Measurements from ENCODE around the gene SIPA1L3.

Gene SIPA1L3

DNA sequence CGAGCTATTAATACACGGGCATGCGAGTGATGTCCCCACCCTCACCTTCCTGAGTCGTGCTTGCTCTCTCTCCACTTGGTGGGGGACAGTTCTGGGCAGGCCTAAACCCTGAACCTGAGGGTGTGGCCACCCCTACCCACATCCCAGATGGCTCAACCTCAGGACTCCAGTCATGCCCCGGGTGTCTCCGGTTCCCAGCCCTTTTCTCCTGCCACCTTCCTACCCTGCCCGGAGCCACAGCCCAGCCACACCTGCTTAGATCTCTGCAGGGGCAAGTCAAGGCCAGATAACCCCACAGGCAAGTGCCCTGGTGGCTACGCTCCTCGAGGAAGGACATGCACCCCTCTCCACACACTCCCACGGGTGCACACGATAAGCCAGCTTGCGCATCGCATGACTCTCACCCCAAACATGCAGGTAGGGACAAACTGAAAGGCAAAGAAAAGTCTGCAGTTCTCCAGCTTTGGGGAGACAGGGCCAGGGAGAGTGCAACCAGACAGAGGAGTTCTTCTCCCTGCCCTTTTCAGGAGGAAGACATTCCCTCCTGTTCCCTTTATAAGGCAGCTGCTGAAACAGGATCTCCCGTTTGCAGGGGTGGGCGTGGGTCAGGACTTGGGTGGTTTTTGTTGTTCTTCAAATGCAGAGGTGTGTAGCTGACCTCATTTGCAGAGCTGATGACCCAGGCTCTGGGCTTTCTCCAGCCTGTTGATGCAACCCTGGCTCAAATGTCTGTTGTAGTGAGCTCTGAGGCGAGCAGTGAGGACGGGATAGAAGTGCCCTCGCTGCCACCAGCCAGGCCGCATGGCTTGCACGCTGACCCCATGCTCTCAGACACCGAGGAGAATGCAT, 228.4 kb downstream of the SIPA1L3 start:
- H3K79me1 ChIP-seq (ENCODE audit: low read length), result no peaks in the 10 kb centered on the region
- no peak overlapping the region for H4K8ac ChIP-seq (ENCODE audit: low read depth, low read length)
- H3K4me3 ChIP-seq (ENCODE audit: low read length), result no peak overlapping the region
- no peaks in the 10 kb centered on the region for H3K4me1 ChIP-seq (ENCODE audit: control insufficient read depth, low read depth, low read length)
- no peak overlapping the region for H2BK15ac ChIP-seq (replicated peaks; ENCODE audit: low read depth)
- no peak overlapping the region for H4K5ac ChIP-seq (ENCODE audit: low read length)
- H3K4me2 ChIP-seq (ENCODE audit: low read length), result no peak overlapping the region
- no peak overlapping the region for H2BK120ac ChIP-seq (ENCODE audit: low read depth, low read length)
- H3K18ac ChIP-seq (ENCODE audit: low read length), result no peak overlapping the region
- no peak overlapping the region for H3K4ac ChIP-seq (ENCODE audit: low read depth, low read length)
- DNase-seq, result no peak
- no peaks in the 10 kb centered on the region for H3K27me3 ChIP-seq (ENCODE audit: insufficient read depth, low read length, poor library complexity)
- H3K27ac ChIP-seq (ENCODE audit: low read depth, low read length), result no peak overlapping the region
- H3K9ac ChIP-seq (ENCODE audit: low read length), result no peak overlapping the region
- peak overlapping the region; percentile 37 for H3K23ac ChIP-seq (ENCODE audit: low read length)
- H3K36me3 ChIP-seq (ENCODE audit: control insufficient read depth, insufficient read depth, low read length), result no peaks in the 10 kb centered on the region
- H3K79me2 ChIP-seq (ENCODE audit: control insufficient read depth, insufficient read depth, low read length), result no peaks in the 10 kb centered on the region
- WGBS (ENCODE audit: extremely low coverage, insufficient coverage, low lambda C conversion rate), result no CpG with 5 or more reads among the region's 21 CpGs
- H2AK5ac ChIP-seq (ENCODE audit: low read length), result no peak overlapping the region
- H3K56ac ChIP-seq (ENCODE audit: low read length), result no peak overlapping the region
- no peak overlapping the region for H2BK5ac ChIP-seq (ENCODE audit: low read length)

DNA sequence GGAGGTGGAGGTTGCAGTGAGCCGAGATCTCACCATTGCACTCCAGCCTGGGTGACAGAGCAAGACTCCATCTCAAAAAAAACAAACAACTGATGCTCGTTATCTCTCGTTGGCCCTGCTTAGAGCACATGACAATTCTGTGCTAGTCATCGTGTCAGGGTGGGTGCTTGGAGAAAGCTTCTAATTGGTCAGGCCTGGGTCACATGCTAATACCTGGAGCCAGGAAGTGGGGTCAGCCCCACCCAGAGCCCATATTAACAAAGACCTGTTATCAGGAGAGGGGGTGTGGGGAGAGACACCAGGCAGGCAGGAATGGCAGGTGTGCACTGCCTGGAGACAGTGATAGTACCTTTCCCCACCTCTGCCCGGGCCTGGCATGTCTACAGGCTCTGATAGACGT, 232.1 kb downstream of the SIPA1L3 start:
- Histone ChIP-seq H3K4me2 (ENCODE audit: low read length) (no peak overlapping the region), H3K9ac (ENCODE audit: low read length) (no peak overlapping the region), H3K79me2 (ENCODE audit: control insufficient read depth, insufficient read depth, low read length) (no peaks in the 10 kb centered on the region), H3K4ac (ENCODE audit: low read depth, low read length) (no peak overlapping the region), H3K36me3 (ENCODE audit: control insufficient read depth, insufficient read depth, low read length) (no peaks in the 10 kb centered on the region), H3K18ac (ENCODE audit: low read length) (no peak overlapping the region), H3K27me3 (ENCODE audit: insufficient read depth, low read length, poor library complexity) (no peaks in the 10 kb centered on the region), H2BK120ac (ENCODE audit: low read depth, low read length) (no peak overlapping the region), H3K56ac (ENCODE audit: low read length) (no peak overlapping the region), H3K79me1 (ENCODE audit: low read length) (no peaks in the 10 kb centered on the region), H3K4me1 (ENCODE audit: control insufficient read depth, low read depth, low read length) (no peaks in the 10 kb centered on the region), H4K8ac (ENCODE audit: low read depth, low read length) (no peak overlapping the region), H2BK5ac (ENCODE audit: low read length) (no peak overlapping the region), H3K27ac (ENCODE audit: low read depth, low read length) (no peak overlapping the region), H3K23ac (ENCODE audit: low read length) (no peak overlapping the region), H3K4me3 (ENCODE audit: low read length) (no peak overlapping the region), H4K5ac (ENCODE audit: low read length) (no peak overlapping the region), H2BK15ac (replicated peaks; ENCODE audit: low read depth) (no peak overlapping the region), H2AK5ac (ENCODE audit: low read length) (no peak overlapping the region)
- no CpG with 5 or more reads among the region's 6 CpGs for WGBS (ENCODE audit: extremely low coverage, insufficient coverage, low lambda C conversion rate)
- peak; percentile 49 for DNase-seq

DNA sequence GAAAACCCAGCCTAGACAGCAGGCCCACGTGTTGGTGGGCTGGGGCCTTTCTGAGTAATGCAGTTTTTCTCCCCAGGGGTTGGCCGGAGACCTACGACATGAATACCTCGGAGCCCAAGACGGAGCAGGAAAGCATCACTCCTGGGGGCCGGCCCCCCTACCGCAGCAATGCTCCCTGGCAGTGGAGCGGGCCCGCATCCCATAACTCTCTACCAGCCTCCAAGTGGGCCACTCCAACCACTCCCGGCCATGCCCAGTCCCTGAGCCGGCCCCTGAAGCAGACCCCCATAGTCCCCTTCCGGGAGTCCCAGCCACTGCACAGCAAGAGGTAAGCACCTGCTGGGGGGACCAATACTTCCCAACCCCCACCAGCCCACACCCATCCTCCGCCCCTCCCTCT, 234.1 kb downstream of the SIPA1L3 start:
- H3K4me1 ChIP-seq (ENCODE audit: control insufficient read depth, low read depth, low read length), result no peaks in the 10 kb centered on the region
- H2BK15ac ChIP-seq (replicated peaks; ENCODE audit: low read depth), result no peak overlapping the region
- H4K8ac ChIP-seq (ENCODE audit: low read depth, low read length), result no peak overlapping the region
- no peaks in the 10 kb centered on the region for H3K36me3 ChIP-seq (ENCODE audit: control insufficient read depth, insufficient read depth, low read length)
- no peak overlapping the region for H3K4me2 ChIP-seq (ENCODE audit: low read length)
- H3K23ac ChIP-seq (ENCODE audit: low read length), result no peak overlapping the region
- H3K18ac ChIP-seq (ENCODE audit: low read length), result no peak overlapping the region
- H2AK5ac ChIP-seq (ENCODE audit: low read length), result no peak overlapping the region
- no peak overlapping the region for H3K27ac ChIP-seq (ENCODE audit: low read depth, low read length)
- no peak overlapping the region for H4K5ac ChIP-seq (ENCODE audit: low read length)
- no peak overlapping the region for H3K9ac ChIP-seq (ENCODE audit: low read length)
- no peak overlapping the region for H3K4me3 ChIP-seq (ENCODE audit: low read length)
- no peak overlapping the region for H3K4ac ChIP-seq (ENCODE audit: low read depth, low read length)
- no peak for DNase-seq
- H3K79me1 ChIP-seq (ENCODE audit: low read length), result no peaks in the 10 kb centered on the region
- H2BK5ac ChIP-seq (ENCODE audit: low read length), result no peak overlapping the region
- no peaks in the 10 kb centered on the region for H3K27me3 ChIP-seq (ENCODE audit: insufficient read depth, low read length, poor library complexity)
- no peak overlapping the region for H3K56ac ChIP-seq (ENCODE audit: low read length)
- no peak overlapping the region for H2BK120ac ChIP-seq (ENCODE audit: low read depth, low read length)
- no peaks in the 10 kb centered on the region for H3K79me2 ChIP-seq (ENCODE audit: control insufficient read depth, insufficient read depth, low read length)
- WGBS (ENCODE audit: extremely low coverage, insufficient coverage, low lambda C conversion rate), result no CpG with 5 or more reads among the region's 13 CpGs

DNA sequence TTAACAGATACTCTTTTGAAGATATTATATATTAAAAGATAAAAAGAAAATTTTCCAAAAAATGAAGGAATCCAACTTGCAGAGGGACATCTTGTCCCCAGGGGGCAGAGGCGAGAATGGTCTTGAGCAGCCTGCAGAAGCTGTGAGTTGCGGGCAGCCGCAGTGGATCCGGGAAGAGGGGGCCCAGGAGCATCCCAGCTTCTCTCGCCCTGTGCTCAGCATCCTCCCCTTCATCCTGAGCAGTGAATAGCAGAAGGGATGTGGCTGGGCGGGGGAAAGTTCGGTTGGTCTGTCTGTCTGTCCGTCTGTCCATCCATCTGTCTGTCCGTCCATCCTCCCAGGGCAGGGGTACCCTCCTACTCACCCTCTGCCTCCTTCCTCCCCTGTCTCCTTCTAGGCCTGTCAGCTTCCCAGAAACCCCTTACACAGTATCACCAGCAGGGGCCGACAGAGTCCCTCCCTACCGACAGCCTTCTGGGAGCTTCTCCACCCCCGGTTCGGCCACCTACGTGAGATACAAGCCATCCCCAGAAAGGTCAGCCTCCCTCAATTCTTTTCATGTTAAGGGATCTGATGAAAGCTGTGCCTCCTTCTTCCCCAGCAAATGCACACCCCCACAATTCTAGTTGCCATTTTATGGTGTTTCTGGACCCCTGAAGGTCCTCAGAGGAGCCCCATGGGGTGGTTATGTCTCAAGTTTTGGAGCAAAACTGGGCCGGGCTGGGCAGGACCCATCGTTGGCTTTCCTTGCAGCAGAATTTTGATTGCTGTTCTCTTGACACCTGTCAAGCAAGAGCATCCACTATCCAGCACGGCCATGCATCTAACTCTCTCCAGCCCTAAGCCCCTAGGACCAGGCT, 235.4 kb downstream of the SIPA1L3 start:
- Histone ChIP-seq H4K5ac (ENCODE audit: low read length) (no peak overlapping the region), H3K79me1 (ENCODE audit: low read length) (no peaks in the 10 kb centered on the region), H3K79me2 (ENCODE audit: control insufficient read depth, insufficient read depth, low read length) (no peaks in the 10 kb centered on the region), H3K27ac (ENCODE audit: low read depth, low read length) (no peak overlapping the region), H3K18ac (ENCODE audit: low read length) (no peak overlapping the region), H2BK5ac (ENCODE audit: low read length) (no peak overlapping the region), H3K4me2 (ENCODE audit: low read length) (no peak overlapping the region), H3K56ac (ENCODE audit: low read length) (no peak overlapping the region), H2BK120ac (ENCODE audit: low read depth, low read length) (no peak overlapping the region), H3K4me1 (ENCODE audit: control insufficient read depth, low read depth, low read length) (no peaks in the 10 kb centered on the region), H3K4me3 (ENCODE audit: low read length) (no peak overlapping the region), H2BK15ac (replicated peaks; ENCODE audit: low read depth) (no peak overlapping the region), H3K4ac (ENCODE audit: low read depth, low read length) (no peak overlapping the region), H2AK5ac (ENCODE audit: low read length) (no peak overlapping the region), H3K27me3 (ENCODE audit: insufficient read depth, low read length, poor library complexity) (no peaks in the 10 kb centered on the region), H4K8ac (ENCODE audit: low read depth, low read length) (no peak overlapping the region), H3K23ac (ENCODE audit: low read length) (no peak overlapping the region), H3K9ac (ENCODE audit: low read length) (no peak overlapping the region), H3K36me3 (ENCODE audit: control insufficient read depth, insufficient read depth, low read length) (no peaks in the 10 kb centered on the region)
- peak; percentile 86 for DNase-seq
- WGBS (ENCODE audit: extremely low coverage, insufficient coverage, low lambda C conversion rate), result no CpG with 5 or more reads among the region's 17 CpGs

DNA sequence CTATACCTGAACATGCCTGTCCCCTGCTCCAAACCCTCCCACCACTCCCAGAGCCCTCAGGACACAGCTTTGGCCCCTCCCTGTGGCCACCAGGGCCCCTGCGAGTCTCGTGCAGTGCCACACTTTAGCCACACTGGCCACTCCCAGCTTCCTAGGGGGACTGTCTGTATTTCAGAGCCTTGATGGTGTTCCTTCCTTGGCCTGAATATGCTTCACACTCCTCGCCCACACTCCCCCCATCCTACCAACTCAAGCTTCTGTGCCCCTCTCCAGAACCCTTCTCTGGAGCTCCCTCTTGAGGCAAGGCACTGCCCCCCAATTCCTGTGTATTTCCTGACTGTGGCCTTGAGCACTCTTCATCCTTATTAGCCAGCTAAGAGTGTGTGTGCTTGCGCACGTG, 236.8 kb downstream of the SIPA1L3 start:
- H3K18ac ChIP-seq (ENCODE audit: low read length), result no peak overlapping the region
- H2AK5ac ChIP-seq (ENCODE audit: low read length), result no peak overlapping the region
- no peak overlapping the region for H3K23ac ChIP-seq (ENCODE audit: low read length)
- H3K79me1 ChIP-seq (ENCODE audit: low read length), result no peaks in the 10 kb centered on the region
- H3K56ac ChIP-seq (ENCODE audit: low read length), result no peak overlapping the region
- peak; percentile 19 for DNase-seq
- H2BK120ac ChIP-seq (ENCODE audit: low read depth, low read length), result no peak overlapping the region
- no peak overlapping the region for H2BK15ac ChIP-seq (replicated peaks; ENCODE audit: low read depth)
- no peaks in the 10 kb centered on the region for H3K79me2 ChIP-seq (ENCODE audit: control insufficient read depth, insufficient read depth, low read length)
- no peaks in the 10 kb centered on the region for H3K36me3 ChIP-seq (ENCODE audit: control insufficient read depth, insufficient read depth, low read length)
- no peak overlapping the region for H3K27ac ChIP-seq (ENCODE audit: low read depth, low read length)
- H3K4ac ChIP-seq (ENCODE audit: low read depth, low read length), result no peak overlapping the region
- no peaks in the 10 kb centered on the region for H3K27me3 ChIP-seq (ENCODE audit: insufficient read depth, low read length, poor library complexity)
- WGBS (ENCODE audit: extremely low coverage, insufficient coverage, low lambda C conversion rate), result no CpG with 5 or more reads among the region's 5 CpGs
- H4K5ac ChIP-seq (ENCODE audit: low read length), result no peak overlapping the region
- no peaks in the 10 kb centered on the region for H3K4me1 ChIP-seq (ENCODE audit: control insufficient read depth, low read depth, low read length)
- H2BK5ac ChIP-seq (ENCODE audit: low read length), result no peak overlapping the region
- H4K8ac ChIP-seq (ENCODE audit: low read depth, low read length), result no peak overlapping the region
- H3K4me3 ChIP-seq (ENCODE audit: low read length), result no peak overlapping the region
- no peak overlapping the region for H3K9ac ChIP-seq (ENCODE audit: low read length)
- H3K4me2 ChIP-seq (ENCODE audit: low read length), result no peak overlapping the region

Measured in mesendoderm (in vitro differentiated cells).